Erythroblast (primary cell): Measurements from ENCODE around the gene NXN.

ENCODE experiments used
- DNase-seq, 2 experiments: peaks; one replicate each; lab custom pipeline; 2025; lab: John Stamatoyannopoulos, UW
- GATA1 ChIP-seq: IDR thresholded peaks from 2 replicates; pipeline ENCODE4 v1.6.1; 2011; ENCODE audit warnings: low read depth, mild to moderate bottlenecking, control low read depth, low read length, moderate library complexity
- POLR2A ChIP-seq: IDR thresholded peaks from 2 replicates; pipeline ENCODE4 v1.6.1; 2011; ENCODE audit warnings: mild to moderate bottlenecking, low read length

NXN gene

DNA sequence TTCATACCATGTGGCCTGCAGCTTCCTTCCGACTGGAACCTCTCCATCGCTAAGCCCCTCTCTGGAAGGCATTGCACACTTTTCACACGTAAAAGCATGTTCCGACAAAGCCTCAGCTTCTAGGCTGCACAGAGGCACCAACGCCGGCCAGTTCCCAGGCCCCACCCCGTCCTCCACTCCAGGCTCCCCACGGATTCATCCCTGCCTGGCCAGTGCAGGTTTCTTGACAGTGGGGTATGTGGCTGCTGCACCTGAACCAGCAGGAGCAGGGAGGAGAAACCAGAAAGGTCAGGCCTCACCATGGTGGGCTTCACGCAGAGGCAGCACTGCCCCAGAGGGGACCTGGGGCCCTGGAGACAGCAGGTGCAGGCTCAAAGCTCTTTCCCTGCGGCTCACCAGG, 31.6 kb upstream of the NXN start:
- DNase-seq: no peak
- no peak for TF ChIP-seq POLR2A
- TF ChIP-seq GATA1: no peak

DNA sequence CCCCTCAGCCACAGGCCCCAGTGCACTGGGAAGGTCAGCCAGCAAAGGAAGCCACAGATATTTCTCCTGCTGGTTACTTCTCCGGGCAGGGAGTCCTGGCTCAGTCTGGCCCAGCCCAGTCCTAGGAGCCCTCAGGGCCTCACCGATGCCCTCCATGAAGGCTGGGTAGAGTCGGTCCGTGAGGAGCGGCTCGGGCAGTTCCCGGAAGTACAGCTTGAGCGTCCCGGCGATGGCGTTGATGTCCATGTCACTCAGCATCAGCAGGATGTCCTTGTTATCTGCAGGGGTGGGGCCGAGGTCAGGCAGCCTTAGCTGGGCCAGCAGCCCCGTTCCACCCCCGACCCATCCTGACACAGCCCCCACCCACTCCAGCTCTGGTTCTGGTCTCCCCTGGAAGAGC, 31.0 kb upstream of the NXN start:
- TF ChIP-seq GATA1: no peak
- no peak for TF ChIP-seq POLR2A
- no peak for DNase-seq

DNA sequence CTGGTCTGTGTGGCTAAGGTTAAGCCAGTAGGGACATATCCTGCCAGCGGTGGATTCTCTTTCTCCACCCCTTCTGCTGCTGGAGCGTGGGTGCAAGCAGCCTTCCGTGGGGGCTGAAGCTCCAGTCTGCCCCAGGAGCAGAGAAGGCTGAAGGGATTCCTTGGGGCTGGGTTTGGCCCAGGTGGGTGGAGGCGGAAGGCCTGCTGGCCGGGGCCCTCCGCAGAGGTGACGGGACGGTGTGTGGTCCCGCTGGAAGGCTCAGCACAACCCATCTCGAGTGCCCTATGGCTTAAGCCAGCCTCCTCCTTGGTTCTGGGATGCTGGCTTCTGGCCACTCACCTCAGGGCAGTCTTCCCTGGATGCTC, 30.5 kb upstream of the NXN start:
- DNase-seq: no peak
- TF ChIP-seq GATA1 (no peak), POLR2A (no peak)

DNA sequence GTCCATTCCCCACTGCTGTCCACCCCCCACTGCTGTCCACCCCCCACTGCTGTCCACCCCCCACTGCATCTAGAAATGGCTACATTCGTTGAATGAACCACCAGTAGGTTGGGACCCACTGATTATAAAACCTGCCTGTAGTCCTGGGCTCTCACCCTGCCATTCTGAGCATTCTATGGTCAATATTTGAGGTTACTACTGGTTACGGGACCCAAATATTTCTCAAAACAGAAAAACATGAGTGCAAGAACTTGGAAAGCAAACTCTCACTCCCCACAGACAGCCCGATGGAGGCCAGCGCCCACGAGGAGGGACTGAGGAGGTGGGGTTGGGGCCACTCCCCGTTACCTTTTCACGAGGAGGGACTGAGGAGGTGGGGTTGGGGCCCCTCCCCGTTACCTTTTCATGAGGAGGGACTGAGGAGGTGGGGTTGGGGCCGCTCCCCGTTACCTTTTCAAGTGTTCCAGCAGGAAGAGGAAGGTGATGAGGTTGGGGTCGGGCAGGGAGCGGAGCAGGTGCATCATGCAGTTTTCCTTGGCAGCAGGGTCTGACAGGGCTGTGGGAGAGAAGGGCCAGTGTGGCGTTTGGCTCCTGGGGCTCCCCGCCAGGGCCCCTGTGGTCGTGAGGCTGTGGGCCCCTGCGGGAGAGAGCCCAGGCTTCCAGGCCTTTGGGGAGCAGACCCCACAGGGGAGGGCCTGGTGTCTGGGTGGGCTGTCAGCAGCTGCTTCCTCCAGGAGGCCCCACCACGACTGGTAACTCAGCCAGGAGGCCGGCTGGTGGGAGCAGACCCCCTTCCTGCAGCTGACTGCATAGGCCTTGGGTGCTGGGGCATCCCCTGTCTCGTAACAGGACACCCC, 29.9 kb upstream of the NXN start:
- no peak for TF ChIP-seq GATA1
- TF ChIP-seq POLR2A: no peak
- no peak for DNase-seq

DNA sequence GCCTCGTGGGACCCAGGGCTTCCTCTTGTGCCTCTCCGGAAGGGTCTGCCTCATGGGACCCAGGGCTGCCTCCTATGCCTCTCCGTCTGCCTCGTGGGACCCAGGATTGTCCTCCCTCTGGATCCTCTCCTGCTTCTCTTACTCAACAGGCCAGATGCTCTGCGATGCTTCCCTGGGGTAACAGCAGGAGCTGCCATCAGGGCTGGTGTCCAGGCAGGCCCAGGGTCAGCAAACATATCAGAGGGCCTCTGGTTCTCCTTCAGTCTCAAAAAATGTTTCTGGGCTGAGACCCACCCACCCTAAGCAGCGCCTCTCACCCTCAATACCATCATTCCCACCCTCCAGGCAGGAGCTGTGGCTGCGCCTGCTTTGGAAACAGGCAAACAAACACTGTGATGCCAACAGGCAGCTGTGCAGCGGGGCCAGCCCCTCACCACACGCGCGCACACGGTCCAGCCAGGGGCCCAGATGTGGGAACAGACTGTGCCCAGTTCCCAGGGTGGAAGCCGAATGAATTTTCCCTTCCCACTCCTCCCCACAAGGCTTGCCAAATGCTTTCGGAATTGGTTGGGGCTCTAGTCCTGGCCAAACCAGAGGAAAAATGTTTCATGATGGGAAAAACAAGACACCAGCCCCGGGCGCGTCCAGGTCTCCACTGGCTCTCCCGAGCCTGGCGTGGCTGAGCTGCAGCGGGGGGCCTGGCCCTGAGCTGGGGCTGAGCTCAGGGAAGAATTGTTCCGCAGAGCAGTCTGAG, 28.6 kb upstream of the NXN start:
- DNase-seq: no peak
- TF ChIP-seq GATA1 (no peak), POLR2A (no peak)

DNA sequence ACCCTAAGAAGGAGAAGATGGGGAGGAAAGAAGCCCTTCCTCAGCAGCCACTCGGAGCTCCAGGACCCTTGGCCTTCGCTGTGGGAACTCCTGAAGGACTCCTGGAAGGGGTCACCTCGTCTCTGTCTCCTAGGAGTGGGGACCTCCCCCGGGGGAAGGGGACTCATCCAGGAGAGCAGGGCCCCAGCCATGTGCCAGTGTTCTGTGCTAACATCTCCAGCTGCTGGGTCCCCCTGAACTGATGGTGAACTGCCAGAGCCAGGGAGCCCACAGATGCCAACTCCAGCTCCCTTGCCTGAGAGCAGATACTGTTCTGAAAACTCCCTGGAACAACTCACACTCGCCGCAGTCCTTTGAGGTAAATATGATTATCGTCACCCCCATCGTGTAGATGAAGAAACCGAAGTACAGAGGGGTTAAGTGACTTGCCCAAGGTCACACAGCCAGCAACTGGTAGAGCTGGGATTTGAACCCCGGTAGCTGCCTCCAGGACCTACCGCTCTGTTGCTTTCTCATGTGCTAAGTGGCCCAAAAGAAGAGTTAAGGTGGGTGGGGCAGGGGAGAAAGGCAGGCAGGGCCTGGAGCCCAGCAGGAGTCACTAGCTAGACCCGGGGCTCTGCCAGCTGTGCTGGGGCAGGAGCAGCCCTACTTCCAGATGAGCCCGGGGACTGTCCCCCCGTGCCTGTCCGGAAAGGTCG, 27.9 kb upstream of the NXN start:
- DNase-seq: no peak
- TF ChIP-seq POLR2A (no peak), GATA1 (no peak)

DNA sequence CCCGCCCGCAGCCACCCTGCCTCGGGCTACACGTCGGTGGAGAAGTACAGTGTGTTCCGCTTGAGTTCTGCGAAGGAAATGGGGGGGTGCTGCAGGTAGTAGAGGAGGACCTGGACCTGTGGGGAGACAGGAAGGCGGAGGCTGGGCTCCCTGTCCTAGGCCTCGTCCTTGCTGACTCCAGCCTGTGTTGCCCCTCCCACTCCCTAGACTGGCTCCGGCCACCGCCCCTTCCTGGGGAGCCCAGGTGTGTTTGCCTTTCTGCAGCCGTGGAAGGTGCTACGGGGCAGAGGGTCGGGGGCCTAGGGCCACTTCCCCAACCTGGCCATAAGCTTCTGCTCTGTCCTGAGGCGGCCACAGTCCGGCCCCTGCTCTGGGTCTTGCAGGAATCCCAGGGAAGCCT, 26.5 kb upstream of the NXN start:
- no peak for DNase-seq

DNA sequence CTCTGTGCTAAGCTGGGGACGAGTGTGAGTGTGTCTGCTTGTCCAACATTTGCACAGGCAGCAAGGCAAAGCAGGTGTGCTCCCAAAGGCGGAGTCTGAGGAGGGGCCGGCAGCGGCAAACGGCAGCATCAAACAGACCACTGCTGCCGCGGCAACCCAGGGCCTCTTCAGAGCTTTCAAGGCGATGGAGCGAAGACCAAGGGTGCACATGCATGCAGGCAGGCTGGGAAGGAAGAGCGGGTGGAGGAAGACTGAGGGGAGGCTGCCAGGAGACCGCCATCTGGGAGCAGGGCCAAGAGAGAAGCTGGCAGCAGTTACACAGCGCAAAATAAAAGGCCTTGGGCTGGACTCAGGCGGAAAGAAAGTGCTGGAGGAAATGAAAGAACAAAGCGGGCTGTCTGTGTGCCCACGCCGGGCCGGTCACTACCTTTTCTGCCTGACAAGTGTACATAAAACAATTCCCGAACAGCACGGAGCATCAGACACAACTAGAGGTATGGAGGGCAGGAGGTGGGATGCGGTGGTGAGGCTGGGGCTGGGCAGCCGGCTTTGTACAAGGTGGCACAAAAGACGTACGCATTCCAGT, 25.9 kb upstream of the NXN start:
- TF ChIP-seq POLR2A: no peak
- no peak for TF ChIP-seq GATA1
- peak in 1 of 2 experiments; percentile 12 for DNase-seq

More for the DNA sequence above, 26.5 kb upstream of the NXN start:
- TF ChIP-seq POLR2A: no peak
- no peak for TF ChIP-seq GATA1

DNA sequence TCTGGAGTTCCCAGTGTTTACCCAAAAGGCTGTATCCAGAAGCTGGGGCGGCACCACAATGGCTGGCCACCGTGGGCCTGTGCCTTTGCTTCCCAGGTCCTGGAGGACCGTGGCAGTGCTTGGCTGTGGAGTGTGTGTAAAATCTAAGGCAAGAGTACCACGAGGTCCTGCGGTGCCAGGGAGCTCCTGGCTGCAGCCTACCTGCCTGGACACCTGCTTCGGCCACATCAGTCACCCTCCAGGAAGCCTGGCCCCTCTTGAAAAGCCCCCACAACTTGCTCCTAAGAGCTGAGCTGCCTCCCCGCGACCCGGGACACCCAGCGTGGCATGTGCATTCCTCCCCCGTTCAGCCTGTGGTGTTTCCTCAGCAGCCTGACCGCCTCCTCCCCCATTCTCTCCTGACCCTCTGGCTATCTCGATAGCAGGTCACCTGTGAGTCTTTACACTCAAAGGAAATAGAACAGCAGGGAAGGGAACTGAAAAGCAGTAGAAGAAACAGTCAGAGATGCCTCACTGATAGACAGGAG, 25.3 kb upstream of the NXN start:
- TF ChIP-seq GATA1: no peak
- no peak for TF ChIP-seq POLR2A
- no peak for DNase-seq

DNA sequence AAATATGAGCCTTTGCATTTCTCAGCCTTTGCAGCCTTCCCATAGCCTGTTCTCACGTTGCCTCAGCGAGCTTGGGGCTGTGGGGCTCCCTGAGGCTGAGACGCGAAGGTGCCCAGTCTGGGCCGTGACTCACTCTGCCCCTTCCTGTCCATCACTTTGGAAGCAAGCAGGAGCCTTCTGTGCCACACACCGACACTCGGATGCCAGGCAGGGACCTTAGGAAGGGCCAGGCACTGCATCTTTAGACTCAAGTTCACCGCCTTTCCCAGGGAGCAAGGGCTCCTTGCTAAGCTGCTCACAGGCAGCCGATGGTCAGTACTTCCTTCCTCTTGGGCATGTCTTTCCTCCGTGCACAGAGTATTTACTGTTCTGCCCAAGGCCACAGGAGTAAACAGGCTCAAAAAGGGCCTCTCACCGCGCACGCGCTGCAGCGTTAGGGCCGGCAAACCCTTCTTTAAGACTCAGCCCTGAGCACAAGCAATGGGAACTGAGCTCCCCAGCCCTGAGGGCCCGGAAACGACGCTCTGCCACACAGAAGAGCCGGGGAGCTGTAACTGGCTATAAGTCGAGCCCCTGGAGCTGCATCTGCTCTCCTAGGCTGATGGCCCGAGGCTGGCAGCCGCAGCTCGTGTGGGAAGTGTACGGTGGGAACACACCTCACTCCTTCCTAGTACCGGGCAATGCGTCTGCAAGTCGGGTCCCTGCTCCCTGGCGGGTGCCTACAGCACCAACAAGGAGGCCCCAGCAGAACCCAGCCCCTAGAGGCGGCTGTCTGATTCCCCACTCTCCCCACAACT, 24.6 kb upstream of the NXN start:
- TF ChIP-seq POLR2A: no peak
- no peak for TF ChIP-seq GATA1
- no peak for DNase-seq

DNA sequence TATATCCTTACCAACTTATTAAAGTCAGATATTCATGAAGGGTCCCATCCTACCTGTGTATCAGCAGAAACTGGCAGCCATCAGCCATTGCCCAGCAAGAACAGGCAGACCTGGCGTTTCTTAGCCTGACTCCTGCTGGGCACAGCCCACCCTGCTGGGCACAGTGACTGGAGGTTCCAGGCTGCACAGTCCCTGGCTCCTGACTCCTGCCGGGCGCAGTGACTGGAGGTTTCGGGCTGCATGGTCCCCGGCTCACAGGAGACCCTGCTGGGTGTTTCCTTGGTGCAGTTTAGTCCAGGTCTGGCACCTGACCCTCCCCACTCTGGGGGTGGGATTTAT, 24.0 kb upstream of the NXN start:
- no peak for DNase-seq
- TF ChIP-seq GATA1 (no peak), POLR2A (no peak)

DNA sequence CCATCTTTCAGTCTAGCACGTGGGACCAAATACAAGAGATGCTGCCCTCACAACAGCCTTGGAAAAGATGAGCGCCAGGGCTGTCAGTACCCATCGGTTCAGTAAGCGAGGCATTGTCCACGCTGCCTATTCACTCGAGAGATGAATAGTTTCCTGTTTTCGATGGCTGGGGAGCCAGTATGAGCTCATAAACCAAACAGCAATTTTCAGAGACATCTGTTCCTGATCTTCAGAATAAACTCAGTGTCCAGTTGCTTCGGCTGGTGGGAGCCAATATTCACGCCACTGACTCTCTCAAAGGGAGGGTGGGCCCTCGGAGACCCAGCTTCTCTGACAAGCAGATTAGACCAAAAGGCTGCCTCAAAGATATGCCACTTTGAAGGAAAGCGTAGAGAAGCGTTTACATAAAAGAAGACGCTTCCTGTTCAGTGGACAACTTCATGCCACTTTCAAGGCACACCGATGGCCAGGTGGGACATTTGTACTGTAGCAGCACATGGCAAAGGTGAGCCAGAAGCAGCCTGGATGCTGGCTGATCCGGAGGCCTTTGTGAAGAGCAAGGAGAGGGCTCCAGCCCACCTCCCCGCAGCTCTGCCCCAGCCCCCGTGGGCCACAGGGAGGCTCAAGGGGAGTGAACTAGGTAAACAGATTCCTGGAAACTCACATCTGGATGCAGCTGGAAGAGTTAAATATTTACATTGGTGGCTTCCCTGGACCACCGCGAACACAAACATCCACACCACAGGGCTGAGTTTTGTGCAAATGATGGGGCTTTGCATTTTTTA, 23.4 kb upstream of the NXN start:
- TF ChIP-seq GATA1 (no peak), POLR2A (no peak)
- no peak for DNase-seq

DNA sequence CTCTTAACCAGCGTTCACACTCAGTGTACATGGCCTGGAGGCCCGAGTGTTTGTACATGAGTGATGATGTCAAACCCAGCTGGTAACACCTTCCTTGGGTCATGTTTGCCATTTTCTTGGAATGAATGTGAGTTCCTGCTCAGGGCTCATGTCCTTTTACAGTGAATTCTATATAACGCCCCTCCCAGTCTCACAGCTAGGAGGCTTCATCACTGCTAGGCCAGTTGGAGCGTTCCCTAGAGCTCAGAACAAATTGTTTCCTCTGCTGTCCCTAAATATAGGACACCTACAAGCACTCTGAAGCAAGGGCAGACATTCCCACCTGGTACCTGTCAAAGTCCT, 22.8 kb upstream of the NXN start:
- no peak for TF ChIP-seq POLR2A
- no peak for TF ChIP-seq GATA1
- no peak for DNase-seq
